SK-N-SH treated with all-trans-retinoic acid at 6 μM for 48 hours (cell line): Measurements from ENCODE around the gene ASB11.
"Not testable (repeated sequence)": the region's sequence is repeated elsewhere in the genome, so short reads cannot be mapped to it uniquely, and the experiment has no call there.

ENCODE experiments used
- ATAC-seq: fragments of 200-7000 bp; cut with Tn5 transposase; 3 replicates; pipeline ENCODE4 v1.9.1; 2020; ENCODE audit warnings: mild to moderate bottlenecking, moderate library complexity
- ARNTL ChIP-seq: fragments of 450-650 bp; formaldehyde crosslinking; IDR thresholded peaks from 2 replicates; pipeline ENCODE4 v1.5.0; 2020; ENCODE audit warnings: low read depth, mild to moderate bottlenecking, moderate library complexity, borderline replicate concordance
- CSDC2 ChIP-seq: fragments of 250-450 bp; sonication (Bioruptor Pico); IDR thresholded peaks from 2 replicates; pipeline ENCODE4 v1.5.0; 2020; ENCODE audit warnings: mild to moderate bottlenecking, moderate library complexity
- ESRRG ChIP-seq: fragments of 250-450 bp; sonication (Bioruptor Pico); IDR thresholded peaks from 2 replicates; pipeline ENCODE4 v1.6.1; 2021; ENCODE audit warnings: mild to moderate bottlenecking
- GLIS3 ChIP-seq: fragments of 250-450 bp; sonication (Bioruptor Pico); IDR thresholded peaks from 2 replicates; pipeline ENCODE4 v1.5.0; 2020; ENCODE audit warnings: mild to moderate bottlenecking, moderate library complexity
- ISL1 ChIP-seq: fragments of 250-450 bp; sonication (Bioruptor Pico); IDR thresholded peaks from 2 replicates; pipeline ENCODE4 v2.1.2; 2022; ENCODE audit warnings: mild to moderate bottlenecking, moderate library complexity
- PPARA ChIP-seq: fragments of 250-450 bp; sonication (Bioruptor Pico); IDR thresholded peaks from 2 replicates; pipeline ENCODE4 v1.5.0; 2020; ENCODE audit warnings: mild to moderate bottlenecking, borderline replicate concordance
- RARB ChIP-seq: fragments of 250-450 bp; sonication (Bioruptor Pico); IDR thresholded peaks from 2 replicates; pipeline ENCODE4 v1.8.0; 2021; ENCODE audit warnings: mild to moderate bottlenecking, moderate library complexity
- SNAI2 ChIP-seq: fragments of 250-450 bp; sonication (Bioruptor Pico); IDR thresholded peaks from 2 replicates; pipeline ENCODE4 v1.5.0; 2020; ENCODE audit warnings: mild to moderate bottlenecking, moderate library complexity
- TCF4 ChIP-seq: fragments of 250-450 bp; sonication (Bioruptor Pico); IDR thresholded peaks from 2 replicates; pipeline ENCODE4 v1.8.0; 2021; ENCODE audit warnings: mild to moderate bottlenecking, moderate library complexity, borderline replicate concordance
- TOX ChIP-seq: fragments of 250-450 bp; sonication (Bioruptor Pico); IDR thresholded peaks from 2 replicates; pipeline ENCODE4 v1.8.0; 2021; ENCODE audit warnings: mild to moderate bottlenecking, moderate library complexity, borderline replicate concordance
- ZFP3 ChIP-seq: fragments of 250-450 bp; sonication (Bioruptor Pico); IDR thresholded peaks from 2 replicates; pipeline ENCODE4 v1.5.0; 2020; ENCODE audit warnings: mild to moderate bottlenecking, moderate library complexity
- ZNF565 ChIP-seq: fragments of 450-650 bp; formaldehyde crosslinking; conservative IDR thresholded peaks from 2 replicates; pipeline ENCODE4 v1.5.0; 2020; ENCODE audit warnings: low read depth, mild to moderate bottlenecking, moderate library complexity
- ZNF70 ChIP-seq: fragments of 450-650 bp; formaldehyde crosslinking; IDR thresholded peaks from 2 replicates; pipeline ENCODE4 v1.5.0; 2020; ENCODE audit warnings: mild to moderate bottlenecking, moderate library complexity
- ZNF8 ChIP-seq: fragments of 450-650 bp; formaldehyde crosslinking; IDR thresholded peaks from 2 replicates; pipeline ENCODE4 v1.5.0; 2020; ENCODE audit warnings: mild to moderate bottlenecking, moderate library complexity
- TF ChIP-seq, protein P1 (sequence below): fragments of 250-450 bp; sonication (Bioruptor Pico); IDR thresholded peaks from 2 replicates; pipeline ENCODE4 v1.8.0; 2021; ENCODE audit warnings: low read depth, mild to moderate bottlenecking, moderate library complexity, borderline replicate concordance
- TF ChIP-seq, protein P2 (sequence below): fragments of 250-450 bp; sonication (Bioruptor Pico); IDR thresholded peaks from 2 replicates; pipeline ENCODE4 v1.5.1; 2021; ENCODE audit warnings: mild to moderate bottlenecking, moderate library complexity
- TF ChIP-seq, protein P3 (sequence below): fragments of 250-450 bp; sonication (Bioruptor Pico); IDR thresholded peaks from 2 replicates; pipeline ENCODE4 v1.5.0; 2020; ENCODE audit warnings: mild to moderate bottlenecking, moderate library complexity
- TF ChIP-seq, protein P4 (sequence below): fragments of 250-450 bp; sonication (Bioruptor Pico); IDR thresholded peaks from 2 replicates; pipeline ENCODE4 v1.8.0; 2020; ENCODE audit warnings: mild to moderate bottlenecking, moderate library complexity, borderline replicate concordance

Gene ASB11

DNA sequence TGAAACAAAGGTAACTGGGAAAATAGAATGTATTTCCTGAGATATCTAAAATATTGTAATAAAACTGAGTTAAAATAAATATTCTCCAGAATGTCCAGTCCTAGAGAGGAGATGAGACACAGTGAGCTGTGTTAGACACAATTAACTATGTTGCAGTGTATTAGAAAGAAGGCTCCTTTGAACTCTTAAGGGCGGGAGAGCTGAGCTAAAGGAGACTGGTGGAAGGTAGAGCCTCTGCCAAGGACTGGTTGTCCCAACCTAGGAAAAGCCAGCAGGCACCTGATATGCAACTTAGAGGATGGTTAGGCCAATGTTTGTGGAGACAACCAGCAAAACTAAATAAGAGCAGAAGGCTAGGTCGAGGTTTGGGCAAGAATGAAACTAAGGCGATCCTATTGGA, 4.3 kb downstream of the ASB11 start:
- ATAC-seq = no peak
- no peak for TF ChIP-seq TOX (CRISPR knock-in tag)
- TF ChIP-seq, all 23 proteins: peak for 0

DNA sequence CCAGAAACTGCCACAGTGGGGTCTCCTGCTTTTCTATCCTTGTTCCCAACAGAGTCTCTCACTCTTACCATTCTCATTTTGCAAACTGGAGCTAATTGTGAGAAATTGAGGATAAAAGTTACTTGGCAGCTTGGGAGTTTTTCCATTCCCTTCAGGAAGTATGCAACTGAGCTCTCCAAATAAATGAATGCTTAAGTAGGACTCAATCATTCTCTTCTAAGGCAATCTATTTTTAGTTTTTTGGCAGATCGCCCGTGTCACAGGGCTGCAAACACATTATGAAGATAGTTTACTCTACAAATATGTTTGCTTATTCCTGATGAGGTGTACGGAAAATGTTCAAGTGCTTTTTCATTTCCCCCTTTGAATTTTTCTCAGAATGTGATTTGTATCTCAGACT, 5.3 kb downstream of the ASB11 start:
- peak; percentile 30; the same call in 2 of the 3 replicates for ATAC-seq

DNA sequence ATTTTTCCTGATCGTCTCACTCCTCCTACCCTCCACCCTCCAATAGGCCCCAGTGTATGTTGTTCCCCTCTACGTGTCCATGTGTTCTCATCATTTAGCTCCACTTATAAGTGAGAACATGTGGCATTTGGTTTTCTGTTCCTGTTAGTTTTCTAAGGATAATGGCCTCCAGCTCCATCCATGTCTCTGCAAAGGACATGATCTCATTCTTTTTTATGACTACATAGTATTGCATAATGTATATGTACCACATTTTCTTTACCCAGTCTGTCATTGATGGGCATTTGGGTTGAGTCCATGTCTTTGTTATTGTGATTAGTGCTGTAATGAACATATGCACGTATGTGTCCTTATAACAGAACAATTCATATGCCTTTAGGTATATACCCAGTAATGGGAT, 9.5 kb downstream of the ASB11 start:
- not testable (repeated sequence) for ATAC-seq

More for the DNA sequence above, 5.3 kb downstream of the ASB11 start:
- TF ChIP-seq ZNF70 (CRISPR knock-in tag) (no peak), ZFP3 (CRISPR knock-in tag) (no peak), PPARA (CRISPR knock-in tag) (no peak), TOX (CRISPR knock-in tag) (no peak), ZNF565 (CRISPR knock-in tag) (no peak), ZNF8 (CRISPR knock-in tag) (no peak), ARNTL (CRISPR knock-in tag) (no peak), GLIS3 (no peak)
- TF ChIP-seq, protein P1, sequence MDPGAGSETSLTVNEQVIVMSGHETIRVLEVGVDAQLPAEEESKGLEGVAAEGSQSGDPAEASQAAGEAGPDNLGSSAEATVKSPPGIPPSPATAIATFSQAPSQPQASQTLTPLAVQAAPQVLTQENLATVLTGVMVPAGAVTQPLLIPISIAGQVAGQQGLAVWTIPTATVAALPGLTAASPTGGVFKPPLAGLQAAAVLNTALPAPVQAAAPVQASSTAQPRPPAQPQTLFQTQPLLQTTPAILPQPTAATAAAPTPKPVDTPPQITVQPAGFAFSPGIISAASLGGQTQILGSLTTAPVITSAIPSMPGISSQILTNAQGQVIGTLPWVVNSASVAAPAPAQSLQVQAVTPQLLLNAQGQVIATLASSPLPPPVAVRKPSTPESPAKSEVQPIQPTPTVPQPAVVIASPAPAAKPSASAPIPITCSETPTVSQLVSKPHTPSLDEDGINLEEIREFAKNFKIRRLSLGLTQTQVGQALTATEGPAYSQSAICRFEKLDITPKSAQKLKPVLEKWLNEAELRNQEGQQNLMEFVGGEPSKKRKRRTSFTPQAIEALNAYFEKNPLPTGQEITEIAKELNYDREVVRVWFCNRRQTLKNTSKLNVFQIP (CRISPR knock-in tag) = no peak
- TF ChIP-seq, protein P2, sequence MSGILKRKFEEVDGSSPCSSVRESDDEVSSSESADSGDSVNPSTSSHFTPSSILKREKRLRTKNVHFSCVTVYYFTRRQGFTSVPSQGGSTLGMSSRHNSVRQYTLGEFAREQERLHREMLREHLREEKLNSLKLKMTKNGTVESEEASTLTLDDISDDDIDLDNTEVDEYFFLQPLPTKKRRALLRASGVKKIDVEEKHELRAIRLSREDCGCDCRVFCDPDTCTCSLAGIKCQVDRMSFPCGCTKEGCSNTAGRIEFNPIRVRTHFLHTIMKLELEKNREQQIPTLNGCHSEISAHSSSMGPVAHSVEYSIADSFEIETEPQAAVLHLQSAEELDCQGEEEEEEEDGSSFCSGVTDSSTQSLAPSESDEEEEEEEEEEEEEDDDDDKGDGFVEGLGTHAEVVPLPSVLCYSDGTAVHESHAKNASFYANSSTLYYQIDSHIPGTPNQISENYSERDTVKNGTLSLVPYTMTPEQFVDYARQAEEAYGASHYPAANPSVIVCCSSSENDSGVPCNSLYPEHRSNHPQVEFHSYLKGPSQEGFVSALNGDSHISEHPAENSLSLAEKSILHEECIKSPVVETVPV (CRISPR knock-in tag) = no peak
- TF ChIP-seq, protein P3, sequence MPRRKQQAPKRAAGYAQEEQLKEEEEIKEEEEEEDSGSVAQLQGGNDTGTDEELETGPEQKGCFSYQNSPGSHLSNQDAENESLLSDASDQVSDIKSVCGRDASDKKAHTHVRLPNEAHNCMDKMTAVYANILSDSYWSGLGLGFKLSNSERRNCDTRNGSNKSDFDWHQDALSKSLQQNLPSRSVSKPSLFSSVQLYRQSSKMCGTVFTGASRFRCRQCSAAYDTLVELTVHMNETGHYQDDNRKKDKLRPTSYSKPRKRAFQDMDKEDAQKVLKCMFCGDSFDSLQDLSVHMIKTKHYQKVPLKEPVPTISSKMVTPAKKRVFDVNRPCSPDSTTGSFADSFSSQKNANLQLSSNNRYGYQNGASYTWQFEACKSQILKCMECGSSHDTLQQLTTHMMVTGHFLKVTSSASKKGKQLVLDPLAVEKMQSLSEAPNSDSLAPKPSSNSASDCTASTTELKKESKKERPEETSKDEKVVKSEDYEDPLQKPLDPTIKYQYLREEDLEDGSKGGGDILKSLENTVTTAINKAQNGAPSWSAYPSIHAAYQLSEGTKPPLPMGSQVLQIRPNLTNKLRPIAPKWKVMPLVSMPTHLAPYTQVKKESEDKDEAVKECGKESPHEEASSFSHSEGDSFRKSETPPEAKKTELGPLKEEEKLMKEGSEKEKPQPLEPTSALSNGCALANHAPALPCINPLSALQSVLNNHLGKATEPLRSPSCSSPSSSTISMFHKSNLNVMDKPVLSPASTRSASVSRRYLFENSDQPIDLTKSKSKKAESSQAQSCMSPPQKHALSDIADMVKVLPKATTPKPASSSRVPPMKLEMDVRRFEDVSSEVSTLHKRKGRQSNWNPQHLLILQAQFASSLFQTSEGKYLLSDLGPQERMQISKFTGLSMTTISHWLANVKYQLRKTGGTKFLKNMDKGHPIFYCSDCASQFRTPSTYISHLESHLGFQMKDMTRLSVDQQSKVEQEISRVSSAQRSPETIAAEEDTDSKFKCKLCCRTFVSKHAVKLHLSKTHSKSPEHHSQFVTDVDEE (CRISPR knock-in tag) = no peak
- TF ChIP-seq, all 23 proteins: peak for 0

DNA sequence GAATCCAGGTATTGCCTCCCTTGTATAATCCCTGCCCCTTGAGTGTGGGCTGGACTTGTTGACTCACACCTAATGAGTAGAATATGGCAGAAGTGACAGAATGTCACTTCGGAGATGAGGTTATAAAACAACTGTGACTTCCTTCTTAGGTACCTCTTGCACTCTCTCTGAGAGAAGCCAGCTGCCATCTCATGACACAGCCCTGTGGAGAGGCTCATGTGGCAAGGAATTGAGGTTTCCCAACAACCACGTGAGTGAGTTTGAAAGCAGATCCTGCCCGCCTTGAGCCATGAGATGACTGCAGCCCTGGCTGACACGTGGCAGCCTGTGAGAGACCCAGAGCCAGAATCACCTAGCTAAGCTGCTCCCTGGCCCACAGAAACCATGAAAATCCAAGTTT, 13.5 kb downstream of the ASB11 start:
- TF ChIP-seq, protein P2 (CRISPR knock-in tag) = no peak
- TF ChIP-seq ESRRG = no peak
- TF ChIP-seq TCF4 = no peak
- no peak for TF ChIP-seq TOX (CRISPR knock-in tag)
- TF ChIP-seq RARB (CRISPR knock-in tag) = no peak
- TF ChIP-seq, protein P4, sequence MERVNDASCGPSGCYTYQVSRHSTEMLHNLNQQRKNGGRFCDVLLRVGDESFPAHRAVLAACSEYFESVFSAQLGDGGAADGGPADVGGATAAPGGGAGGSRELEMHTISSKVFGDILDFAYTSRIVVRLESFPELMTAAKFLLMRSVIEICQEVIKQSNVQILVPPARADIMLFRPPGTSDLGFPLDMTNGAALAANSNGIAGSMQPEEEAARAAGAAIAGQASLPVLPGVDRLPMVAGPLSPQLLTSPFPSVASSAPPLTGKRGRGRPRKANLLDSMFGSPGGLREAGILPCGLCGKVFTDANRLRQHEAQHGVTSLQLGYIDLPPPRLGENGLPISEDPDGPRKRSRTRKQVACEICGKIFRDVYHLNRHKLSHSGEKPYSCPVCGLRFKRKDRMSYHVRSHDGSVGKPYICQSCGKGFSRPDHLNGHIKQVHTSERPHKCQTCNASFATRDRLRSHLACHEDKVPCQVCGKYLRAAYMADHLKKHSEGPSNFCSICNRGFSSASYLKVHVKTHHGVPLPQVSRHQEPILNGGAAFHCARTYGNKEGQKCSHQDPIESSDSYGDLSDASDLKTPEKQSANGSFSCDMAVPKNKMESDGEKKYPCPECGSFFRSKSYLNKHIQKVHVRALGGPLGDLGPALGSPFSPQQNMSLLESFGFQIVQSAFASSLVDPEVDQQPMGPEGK = no peak
- TF ChIP-seq CSDC2 = no peak
- TF ChIP-seq, protein P1 (CRISPR knock-in tag) = no peak
- no peak for TF ChIP-seq SNAI2 (CRISPR knock-in tag)
- TF ChIP-seq PPARA (CRISPR knock-in tag) = no peak
- TF ChIP-seq ZFP3 (CRISPR knock-in tag) = no peak
- TF ChIP-seq GLIS3 = no peak
- no peak for TF ChIP-seq ISL1 (CRISPR knock-in tag)
- TF ChIP-seq ZNF565 (CRISPR knock-in tag) = no peak
- no peak for ATAC-seq
